SK-N-MC (cell line): ENCODE measurements around the gene TMEM11.
A peak's percentile ranks its signal among the peaks of the same experiment; 100 is the strongest.

Source experiments
- DNase-seq: peaks from one replicate; pipeline ENCODE4 v3.0.0-alpha.2; 2011; ENCODE audit warnings: low read depth, low spot score
- H3K27ac ChIP-seq: fragments of 200-600 bp; sonication (generic); 2 replicates; pipeline ENCODE4 v1.5.1; 2016; ENCODE audit warnings: mixed run types
- H3K36me3 ChIP-seq: fragments of 200-600 bp; sonication (generic); 2 replicates; pipeline ENCODE4 v1.6.1; 2017; ENCODE audit warnings: antibody characterized with exemption, low read length, mixed read lengths; ENCODE audit not compliant: insufficient read depth
- H3K4me3 ChIP-seq: fragments of 200-600 bp; sonication (generic); 2 replicates; pipeline ENCODE4 v1.5.1; 2016
- H3K9ac ChIP-seq: fragments of 200-600 bp; sonication (generic); 2 replicates; pipeline ENCODE4 v1.8.0; 2017; ENCODE audit warnings: mixed run types, mixed read lengths; ENCODE audit not compliant: insufficient read length
- H3K9me3 ChIP-seq: fragments of 200-600 bp; sonication (generic); 2 replicates; pipeline ENCODE4 v1.6.1; 2017; ENCODE audit warnings: low read depth, mild to moderate bottlenecking, antibody characterized with exemption, low read length, moderate library complexity, mixed read lengths
- EZH2 ChIP-seq: fragments of 200-600 bp; sonication (generic); IDR thresholded peaks from one replicate; pipeline ENCODE4 v1.6.1; 2017; ENCODE audit warnings: antibody characterized with exemption
- FOXP2 ChIP-seq: optimal IDR thresholded peaks from 2 replicates; pipeline ENCODE3; 2011; ENCODE audit warnings: mild to moderate bottlenecking, moderate library complexity; ENCODE audit not compliant: insufficient read depth; ENCODE audit errors: extremely low read length, control extremely low read depth
- POLR2AphosphoS5 ChIP-seq: IDR thresholded peaks from 2 replicates; pipeline ENCODE4 v1.6.1; 2012; ENCODE audit warnings: mild to moderate bottlenecking, low read depth, low read length, borderline replicate concordance

The TMEM11 gene

DNA sequence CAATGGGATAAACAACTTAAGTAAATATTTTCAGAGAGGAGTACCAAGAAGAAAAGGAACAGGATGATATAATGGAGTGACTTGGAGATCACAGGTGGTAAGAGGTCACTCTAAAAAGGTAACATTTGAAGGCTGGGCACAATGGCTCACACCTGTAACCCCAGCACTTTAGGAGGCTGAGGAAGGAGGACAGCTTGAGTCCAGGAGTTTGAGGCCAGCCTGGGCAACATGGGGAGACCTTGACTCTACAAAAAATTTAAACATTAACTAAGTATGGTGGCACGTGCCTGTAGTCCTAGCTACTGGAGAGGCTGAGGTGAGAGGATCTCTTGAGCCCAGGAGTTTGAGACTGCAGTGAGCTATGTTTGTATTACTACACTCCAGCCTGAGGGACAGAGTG, 3.4 kb upstream of the TMEM11 start:
- Histone ChIP-seq H3K27ac (no peak overlapping the region), H3K9me3 (no peaks in the 10 kb centered on the region), H3K9ac (no peak overlapping the region), H3K36me3 (peaks cover 4% of the 10 kb centered on the region; the same call in 1 of the 2 replicates), H3K4me3 (no peak overlapping the region)
- no peak for DNase-seq
- TF ChIP-seq POLR2AphosphoS5 (no peak), FOXP2 (no peak)

DNA sequence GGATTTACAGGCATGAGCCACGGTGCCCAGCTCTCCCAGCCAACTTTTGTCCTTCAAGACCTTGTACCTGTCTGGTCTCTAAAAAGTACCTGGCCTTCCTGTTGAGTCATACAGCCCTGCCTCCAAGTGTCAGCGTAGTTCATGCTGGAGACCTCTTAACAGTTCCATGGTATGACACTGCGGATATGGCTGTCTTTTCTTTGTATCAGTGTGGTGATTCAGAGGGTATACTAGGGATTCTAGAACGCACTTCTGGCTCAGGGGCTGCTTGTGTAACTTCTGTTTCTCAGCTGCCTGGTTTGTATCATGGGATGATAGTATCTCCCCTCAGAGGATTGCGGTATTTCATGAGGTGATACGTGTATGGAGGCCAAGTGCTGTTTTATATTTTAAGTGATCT, 2.0 kb upstream of the TMEM11 start:
- Histone ChIP-seq H3K4me3 (no peak overlapping the region), H3K9ac (no peak overlapping the region)
- no peak for DNase-seq

DNA sequence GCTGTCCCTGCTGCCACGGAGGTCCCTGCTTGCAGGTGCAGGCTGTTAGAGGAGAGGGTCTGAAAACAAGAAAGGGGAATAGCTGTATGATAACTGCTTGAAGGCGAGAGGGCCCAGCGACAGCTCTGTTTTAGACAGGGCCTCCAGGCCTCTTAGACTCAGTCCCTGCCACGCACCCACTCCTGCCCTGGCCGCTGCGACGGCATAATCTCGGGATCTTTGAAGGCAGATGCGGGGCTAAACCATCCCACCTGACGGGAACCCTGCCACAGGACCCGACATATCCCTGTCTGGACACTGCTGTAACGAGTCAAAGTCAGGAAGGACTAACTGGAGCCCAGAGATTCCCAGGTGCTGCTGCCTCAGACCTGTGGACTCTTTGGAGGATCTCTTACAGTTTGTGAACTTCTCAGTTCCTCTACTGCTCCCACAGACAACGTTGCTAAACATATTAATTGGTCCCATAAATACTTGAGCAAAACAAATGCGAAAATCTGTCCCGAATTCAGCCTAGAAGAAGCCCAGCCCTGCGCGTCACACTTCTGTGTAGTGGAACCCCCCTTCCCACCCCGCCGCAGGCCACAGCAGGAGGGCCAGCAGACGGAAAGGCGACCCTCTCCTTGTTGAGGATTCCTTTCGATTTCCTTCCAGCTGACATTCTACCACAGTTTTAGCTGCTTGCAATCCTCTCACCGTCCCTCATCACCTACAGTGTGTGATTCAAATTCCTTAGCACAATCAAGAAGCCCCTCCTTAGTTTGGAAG, 998 bp upstream of the TMEM11 start:
- DNase-seq, result no peak
- Histone ChIP-seq H3K9ac (peak overlapping the region; percentile 80), H3K4me3 (peak overlapping the region; percentile 98), H3K27ac (peak overlapping the region; percentile 94), H3K9me3 (no peaks in the 10 kb centered on the region), H3K36me3 (peaks cover 13% of the 10 kb centered on the region; the same call in 1 of the 2 replicates)
- TF ChIP-seq POLR2AphosphoS5, result no peak
- no peak for TF ChIP-seq FOXP2
- no peak for TF ChIP-seq EZH2

More for the DNA sequence above, 2.0 kb upstream of the TMEM11 start:
- H3K9me3 ChIP-seq, result no peaks in the 10 kb centered on the region
- H3K36me3 ChIP-seq, result peaks cover 4% of the 10 kb centered on the region; the same call in 1 of the 2 replicates
- no peak overlapping the region for H3K27ac ChIP-seq
- no peak for TF ChIP-seq FOXP2
- TF ChIP-seq EZH2, result no peak
- no peak for TF ChIP-seq POLR2AphosphoS5

DNA sequence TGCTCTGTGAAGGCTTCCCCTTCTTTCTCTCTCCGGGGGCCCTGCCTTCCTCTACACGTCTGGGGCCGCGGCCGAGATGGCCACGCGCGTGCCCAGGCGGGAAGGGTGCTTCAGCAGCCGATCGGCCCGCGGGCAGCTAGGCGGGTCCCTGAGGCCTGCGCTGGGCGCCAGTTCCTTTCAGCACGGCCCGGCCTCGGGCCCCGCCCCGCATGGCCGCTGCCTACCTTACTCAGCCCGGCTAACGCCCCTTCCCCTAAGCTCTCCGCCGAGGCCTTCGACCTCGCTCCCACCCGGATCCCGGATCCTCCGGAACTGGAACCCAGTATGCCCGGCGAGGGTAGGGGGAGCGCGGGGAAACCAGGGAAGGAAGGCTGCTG, 335 bp downstream of the TMEM11 start:
- H3K9ac ChIP-seq, result peak overlapping the region; percentile 99
- peak overlapping the region; percentile 87 for H3K27ac ChIP-seq
- DNase-seq, result no peak
- TF ChIP-seq POLR2AphosphoS5 (no peak), EZH2 (no peak), FOXP2 (no peak)
- H3K4me3 ChIP-seq, result peak overlapping the region; percentile 98
- no peaks in the 10 kb centered on the region for H3K9me3 ChIP-seq
- H3K36me3 ChIP-seq, result peaks cover 27% of the 10 kb centered on the region; the same call in 1 of the 2 replicates

DNA sequence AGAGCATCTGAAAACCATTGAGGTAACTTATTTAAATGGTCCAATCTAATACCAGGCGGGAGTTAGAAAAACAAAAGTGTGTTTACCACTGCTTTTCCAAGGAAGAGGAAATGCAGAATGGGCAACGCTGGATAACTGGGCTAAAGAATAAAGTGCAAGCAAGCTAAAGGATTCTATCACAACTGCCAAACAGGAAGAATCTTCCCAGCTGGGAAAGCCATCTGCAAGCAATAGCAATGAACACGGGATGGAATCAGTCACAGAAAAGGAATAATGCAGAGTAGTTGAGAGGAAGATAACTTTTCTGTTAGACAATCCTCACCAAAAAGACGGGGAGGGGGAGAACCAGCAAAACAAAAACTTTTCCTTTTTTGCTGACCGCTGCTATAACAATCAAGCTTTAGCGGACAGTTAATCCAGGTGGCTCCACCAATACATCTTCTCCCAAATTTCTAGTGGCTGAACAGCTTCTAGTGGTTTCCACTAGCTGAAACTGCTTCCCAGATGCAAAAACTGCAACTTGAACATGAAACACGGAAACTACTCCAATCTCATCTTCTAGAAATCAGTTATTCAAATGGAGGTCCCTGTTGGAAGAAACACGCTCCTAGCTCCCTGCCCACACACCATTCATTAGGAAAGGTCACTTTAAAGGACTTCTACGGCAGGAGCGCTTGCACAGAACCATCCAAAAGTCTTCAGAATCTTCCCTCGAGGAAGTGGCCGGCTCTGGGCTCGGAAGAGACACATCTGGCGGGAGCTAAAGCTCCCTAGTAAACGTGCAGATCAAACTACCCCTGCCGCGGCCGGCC, 929 bp downstream of the TMEM11 start:
- TF ChIP-seq FOXP2 (no peak), EZH2 (no peak), POLR2AphosphoS5 (no peak)
- peak overlapping the region; percentile 99 for H3K9ac ChIP-seq
- H3K9me3 ChIP-seq, result no peaks in the 10 kb centered on the region
- DNase-seq, result no peak
- peak overlapping the region; percentile 98 for H3K4me3 ChIP-seq
- no peak overlapping the region; the same call in 1 of the 2 replicates for H3K27ac ChIP-seq
- H3K36me3 ChIP-seq, result peaks cover 31% of the 10 kb centered on the region; the same call in 1 of the 2 replicates

DNA sequence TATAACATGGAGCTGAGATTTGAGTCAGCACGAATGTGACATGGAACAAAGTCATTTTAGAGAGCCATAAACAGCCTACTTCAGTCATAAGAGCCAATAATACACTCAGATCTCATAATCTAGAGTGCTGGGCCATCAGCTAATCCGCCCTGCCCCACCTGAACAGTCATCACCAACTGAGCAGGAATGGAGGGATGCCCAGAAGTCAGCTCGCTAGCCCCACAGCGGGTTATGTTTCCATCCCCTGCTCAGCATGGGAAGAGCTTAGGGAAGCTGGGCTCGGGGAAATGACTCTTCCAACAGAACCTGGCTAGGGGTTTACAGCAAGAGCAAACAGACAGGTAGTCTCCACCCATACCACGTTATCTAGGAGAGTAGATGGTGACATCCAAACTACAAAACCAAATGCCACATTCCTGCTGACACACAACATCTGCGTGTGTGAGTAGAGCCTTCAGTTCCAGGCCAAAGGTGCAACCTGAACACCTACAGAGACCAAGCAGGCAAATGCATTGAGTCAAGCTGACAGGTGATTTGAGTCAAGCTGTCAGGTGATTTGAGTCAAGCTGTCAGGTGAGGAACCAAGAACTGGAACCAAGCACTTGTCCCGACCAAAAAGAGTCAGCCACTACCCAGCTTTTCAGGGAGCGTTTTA, 2.0 kb downstream of the TMEM11 start:
- Histone ChIP-seq H3K4me3 (peak overlapping the region; percentile 98), H3K9ac (peak overlapping the region; percentile 99), H3K36me3 (peaks cover 31% of the 10 kb centered on the region; the same call in 1 of the 2 replicates), H3K27ac (no peak overlapping the region), H3K9me3 (no peaks in the 10 kb centered on the region)
- no peak for DNase-seq
- TF ChIP-seq EZH2 (no peak), POLR2AphosphoS5 (no peak), FOXP2 (no peak)

DNA sequence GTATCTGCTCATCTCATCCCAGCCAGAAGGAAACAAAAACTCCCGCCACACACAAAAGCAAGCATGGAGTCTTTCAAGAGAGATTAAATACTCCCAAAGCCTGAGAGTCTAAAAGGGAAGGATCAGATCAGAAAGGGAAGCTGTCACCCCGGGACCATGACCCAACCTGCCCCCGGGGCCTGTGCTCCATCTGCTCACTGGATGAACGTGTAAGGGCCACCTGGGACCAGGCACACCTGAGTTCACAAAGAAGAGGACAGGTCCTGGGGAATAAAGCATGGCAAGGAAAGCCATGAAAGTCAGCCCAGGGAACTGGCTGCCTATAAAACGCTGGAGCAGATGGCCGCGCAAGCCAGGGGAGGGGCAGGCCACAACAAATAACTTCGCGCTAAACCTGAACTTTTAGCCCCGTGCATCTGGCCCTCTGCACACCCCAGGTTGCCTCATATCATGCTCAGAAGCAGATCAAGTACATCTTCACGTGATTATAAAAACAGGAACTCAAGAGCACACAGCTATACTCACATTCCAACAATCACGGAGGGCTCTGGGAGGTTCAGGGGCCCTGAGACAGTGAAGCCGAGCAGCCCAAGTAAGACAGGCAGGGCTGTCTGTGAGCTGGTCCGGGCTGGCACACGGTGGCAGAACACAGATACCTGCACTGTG, 3.4 kb downstream of the TMEM11 start:
- no peak overlapping the region for H3K9ac ChIP-seq
- peaks cover 31% of the 10 kb centered on the region; the same call in 1 of the 2 replicates for H3K36me3 ChIP-seq
- no peak overlapping the region for H3K27ac ChIP-seq

More for the DNA sequence above, 3.4 kb downstream of the TMEM11 start:
- no peak overlapping the region for H3K4me3 ChIP-seq
- TF ChIP-seq FOXP2 (no peak), POLR2AphosphoS5 (no peak), EZH2 (no peak)
- H3K9me3 ChIP-seq, result no peaks in the 10 kb centered on the region
- DNase-seq, result no peak
